Measurements from ENCODE around the gene FAM3A.

Gene FAM3A

GRCh38 chrX:154534526-154535322 lies 18.7 kb upstream of the FAM3A start:
- DNase-seq (ENCODE audit: low spot score) = peak; percentile 67

- no peak for DNase-seq (ENCODE audit: low spot score)
Observed at GRCh38 chrX:154532690-154533089, 16.7 kb upstream of the FAM3A start.

- DNase-seq (ENCODE audit: low spot score) = no peak
Observed at GRCh38 chrX:154531626-154532025, 15.6 kb upstream of the FAM3A start.

GRCh38 chrX:154530286-154530685 lies 14.3 kb upstream of the FAM3A start:
- DNase-seq (ENCODE audit: low spot score) = no peak

- DNase-seq (ENCODE audit: low spot score) = no peak
Observed at GRCh38 chrX:154529206-154529612, 13.2 kb upstream of the FAM3A start.

GRCh38 chrX:154526901-154527675 lies 11.1 kb upstream of the FAM3A start:
- DNase-seq (ENCODE audit: low spot score) = peak; percentile 60

- DNase-seq (ENCODE audit: low spot score) = no peak
Observed at GRCh38 chrX:154525606-154526490, 9.8 kb upstream of the FAM3A start.

GRCh38 chrX:154519389-154519788 lies 3.4 kb upstream of the FAM3A start:
- DNase-seq (ENCODE audit: low spot score) = no peak

GRCh38 chrX:154517101-154517781 lies 1.2 kb upstream of the FAM3A start:
- no peak for DNase-seq (ENCODE audit: low spot score)

GRCh38 chrX:154516656-154517100 lies 646 bp upstream of the FAM3A start:
- no peak for DNase-seq (ENCODE audit: low spot score)

GRCh38 chrX:154515090-154515965 lies 704 bp downstream of the FAM3A start:
- DNase-seq (ENCODE audit: low spot score) = peak; percentile 18

- no peak for DNase-seq (ENCODE audit: low spot score)
Observed at GRCh38 chrX:154513716-154514115, 2.3 kb downstream of the FAM3A start.

- no peak for DNase-seq (ENCODE audit: low spot score)
Observed at GRCh38 chrX:154512879-154513553, 3.0 kb downstream of the FAM3A start.

- no peak for DNase-seq (ENCODE audit: low spot score)
Observed at GRCh38 chrX:154511761-154512160, 4.3 kb downstream of the FAM3A start.

- DNase-seq (ENCODE audit: low spot score) = no peak
Observed at GRCh38 chrX:154509455-154509854, 6.6 kb downstream of the FAM3A start.

- DNase-seq (ENCODE audit: low spot score) = no peak
Observed at GRCh38 chrX:154508384-154508745, 7.7 kb downstream of the FAM3A start.

- no peak for DNase-seq (ENCODE audit: low spot score)
Observed at GRCh38 chrX:154507673-154508383, 8.2 kb downstream of the FAM3A start.

GRCh38 chrX:154506483-154507332 lies 9.3 kb downstream of the FAM3A start:
- DNase-seq (ENCODE audit: low spot score) = no peak

GRCh38 chrX:154505734-154506133 lies 10.3 kb downstream of the FAM3A start:
- DNase-seq (ENCODE audit: low spot score) = no peak
